Neural cell (in vitro differentiated cells): ENCODE results near the gene FOXK2. TPM values are rescaled to one million over a fixed set of nuclear protein-coding genes. Genes with fewer than 3 reads are reported as not detected.
"Not testable (repeated sequence)": the region's sequence is repeated elsewhere in the genome, so short reads cannot be mapped to it uniquely, and the experiment has no call there.

ENCODE experiments used
- H2AFZ ChIP-seq: fragments of 200-600, 300-800 bp; sonication (generic), shearing (Covaris generic); 2 replicates; pipeline ENCODE4 v1.6.0; 2014; ENCODE audit warnings: low read depth, mild to moderate bottlenecking, antibody characterized with exemption, low read length, moderate library complexity
- H3F3A ChIP-seq: fragments of 200-600 bp; shearing (Covaris generic); 2 replicates; pipeline ENCODE4 v1.6.1; 2016; ENCODE audit warnings: mild to moderate bottlenecking, moderate library complexity, mixed read lengths, antibody characterized with exemption, low read length; ENCODE audit not compliant: insufficient read depth, poor library complexity, severe bottlenecking
- H3K27ac ChIP-seq: fragments of 200-600, 300-800 bp; sonication (generic), shearing (Covaris generic); 2 replicates; pipeline ENCODE4 v1.5.1; 2014; ENCODE audit warnings: mild to moderate bottlenecking, low read length, moderate library complexity
- H3K27me3 ChIP-seq: fragments of 300-800, 200-600 bp; sonication (generic), shearing (Covaris generic); 2 replicates; pipeline ENCODE4 v1.6.0; 2014; ENCODE audit warnings: mild to moderate bottlenecking, low read depth, low read length, moderate library complexity; ENCODE audit not compliant: insufficient read depth
- H3K36me3 ChIP-seq: fragments of 300-800, 200-600 bp; sonication (generic), shearing (Covaris generic); 2 replicates; pipeline ENCODE4 v1.5.1; 2014; ENCODE audit warnings: mild to moderate bottlenecking, antibody characterized with exemption, low read length, moderate library complexity; ENCODE audit not compliant: insufficient read depth
- H3K4me2 ChIP-seq: fragments of 300-800, 200-600 bp; sonication (generic), shearing (Covaris generic); 2 replicates; pipeline ENCODE4 v1.6.0; 2014; ENCODE audit warnings: mild to moderate bottlenecking, low read length
- H3K4me3 ChIP-seq: fragments of 300-800, 200-600 bp; sonication (generic), shearing (Covaris generic); 2 replicates; pipeline ENCODE4 v1.5.1; 2014; ENCODE audit warnings: mild to moderate bottlenecking, low read length, moderate library complexity
- H3K79me2 ChIP-seq: fragments of 200-600 bp; shearing (Covaris generic); replicated peaks from 2 replicates; pipeline ENCODE4 v1.6.0; 2014; ENCODE audit warnings: mild to moderate bottlenecking, low read length, moderate library complexity; ENCODE audit not compliant: insufficient read depth
- H3K9ac ChIP-seq: fragments of 300-800, 200-600 bp; sonication (generic), shearing (Covaris generic); 2 replicates; pipeline ENCODE4 v1.6.1; 2016; ENCODE audit warnings: mild to moderate bottlenecking, low read length, mixed read lengths
- H3K9me2 ChIP-seq: fragments of 200-600 bp; shearing (Covaris generic); 2 replicates; pipeline ENCODE4 v1.6.1; 2016; ENCODE audit warnings: mild to moderate bottlenecking, low read length, mixed read lengths; ENCODE audit not compliant: insufficient read depth
- H3K9me3 ChIP-seq: fragments of 200-600, 300-800 bp; sonication (generic), shearing (Covaris generic); 2 replicates; pipeline ENCODE4 v1.6.1; 2016; ENCODE audit warnings: mild to moderate bottlenecking, mixed run types, low read length, moderate library complexity, mixed read lengths
- H4K20me1 ChIP-seq: fragments of 200-600 bp; shearing (Covaris generic); 2 replicates; pipeline ENCODE4 v1.6.1; 2016; ENCODE audit warnings: mild to moderate bottlenecking, mixed run types; ENCODE audit not compliant: insufficient read depth
- CTCF ChIP-seq: fragments of 450-650 bp; IDR thresholded peaks from 2 replicates; pipeline ENCODE4 v1.5.1; 2014; ENCODE audit warnings: antibody characterized with exemption, mild to moderate bottlenecking, moderate library complexity; ENCODE audit not compliant: poor library complexity, severe bottlenecking
- EP300 ChIP-seq: fragments of 450-650 bp; conservative IDR thresholded peaks from 2 replicates; pipeline ENCODE4 v1.6.1; 2014; ENCODE audit warnings: antibody characterized with exemption, mild to moderate bottlenecking, moderate library complexity; ENCODE audit not compliant: poor library complexity, severe bottlenecking
- EZH2 ChIP-seq: fragments of 200-600, 300-800 bp; shearing (Covaris generic), sonication (generic); IDR thresholded peaks from 2 replicates; pipeline ENCODE4 v1.6.1; 2014; ENCODE audit warnings: antibody characterized with exemption, low read length, borderline replicate concordance, mild to moderate bottlenecking; ENCODE audit not compliant: insufficient read depth, poor library complexity, severe bottlenecking
- MXI1 ChIP-seq: fragments of 450-650 bp; conservative IDR thresholded peaks from 2 replicates; pipeline ENCODE4 v1.6.1; 2014; ENCODE audit warnings: antibody characterized with exemption, mild to moderate bottlenecking; ENCODE audit not compliant: poor library complexity, severe bottlenecking
- POLR2AphosphoS5 ChIP-seq: IDR thresholded peaks from 2 replicates; pipeline ENCODE4 v1.6.1; 2012
- RAD21 ChIP-seq: fragments of 450-650 bp; conservative IDR thresholded peaks from 2 replicates; pipeline ENCODE4 v1.6.1; 2014; ENCODE audit warnings: antibody characterized with exemption, mild to moderate bottlenecking, moderate library complexity
- REST ChIP-seq: IDR thresholded peaks from 2 replicates; pipeline ENCODE4 v1.6.1; 2012; ENCODE audit warnings: borderline replicate concordance
- SMC3 ChIP-seq: fragments of 450-650 bp; conservative IDR thresholded peaks from 2 replicates; pipeline ENCODE4 v1.6.1; 2014; ENCODE audit warnings: antibody characterized with exemption, mild to moderate bottlenecking, moderate library complexity; ENCODE audit not compliant: poor library complexity
- TAF1 ChIP-seq: IDR thresholded peaks from 2 replicates; pipeline ENCODE4 v1.6.1; 2012; ENCODE audit warnings: low read depth
- polyA plus RNA-seq: library from polyadenylated mRNA; depleted of rRNA; stranded (reverse); fragments of >200 nt; gene quantifications from 2 replicates; pipeline ENCODE4 v1.2.3, GENCODE V29; 2014

Gene FOXK2
- polyA plus RNA-seq, 1 donor from 2014 or later = 24.4 TPM

- not testable (repeated sequence) for H3K4me2 ChIP-seq, H3K36me3 ChIP-seq, H3K9ac ChIP-seq, H3K27ac ChIP-seq, H3K9me3 ChIP-seq, H3K4me3 ChIP-seq, H2AFZ ChIP-seq, H3F3A ChIP-seq, H4K20me1 ChIP-seq, H3K27me3 ChIP-seq, H3K9me2 ChIP-seq
- peaks cover 55% of the 10 kb centered on the region for H3K79me2 ChIP-seq
Measured at GRCh38 chr17:82557510-82557909, 38.0 kb downstream of the FOXK2 start.

GRCh38 chr17:82559566-82560251 is 40.2 kb downstream of the FOXK2 start:
- H3K27ac ChIP-seq = no peak overlapping the region
- no peak overlapping the region for H3K9ac ChIP-seq
- no peaks in the 10 kb centered on the region for H3K27me3 ChIP-seq
- H3K79me2 ChIP-seq = peaks cover 52% of the 10 kb centered on the region
- no peaks in the 10 kb centered on the region for H3F3A ChIP-seq
- no peaks in the 10 kb centered on the region for H3K36me3 ChIP-seq
- no peaks in the 10 kb centered on the region for H4K20me1 ChIP-seq
- no peak overlapping the region for H2AFZ ChIP-seq
- no peak for TF ChIP-seq EP300
- TF ChIP-seq CTCF = no peak
- TF ChIP-seq RAD21 = no peak
- TF ChIP-seq TAF1 = no peak
- no peak for TF ChIP-seq REST
- no peak for TF ChIP-seq POLR2AphosphoS5
- TF ChIP-seq EZH2 = no peak
- TF ChIP-seq MXI1 = no peak
- TF ChIP-seq SMC3 = no peak
- H3K9me2 ChIP-seq = no peaks in the 10 kb centered on the region
- H3K9me3 ChIP-seq = no peaks in the 10 kb centered on the region
- no peak overlapping the region for H3K4me2 ChIP-seq
- no peak overlapping the region for H3K4me3 ChIP-seq

GRCh38 chr17:82560252-82560642 is 40.7 kb downstream of the FOXK2 start:
- no peak for TF ChIP-seq REST
- TF ChIP-seq EP300 = no peak
- TF ChIP-seq POLR2AphosphoS5 = no peak
- TF ChIP-seq TAF1 = no peak
- TF ChIP-seq EZH2 = no peak
- no peak for TF ChIP-seq CTCF
- no peak for TF ChIP-seq MXI1
- no peak for TF ChIP-seq SMC3
- no peak for TF ChIP-seq RAD21
- no peak overlapping the region for H3K9ac ChIP-seq

More at GRCh38 chr17:82560252-82560642, 40.7 kb downstream of the FOXK2 start:
- Histone ChIP-seq H3F3A (no peaks in the 10 kb centered on the region), H3K4me2 (no peak overlapping the region), H3K27me3 (no peaks in the 10 kb centered on the region), H3K36me3 (no peaks in the 10 kb centered on the region), H3K79me2 (peaks cover 47% of the 10 kb centered on the region), H3K9me3 (no peaks in the 10 kb centered on the region), H4K20me1 (no peaks in the 10 kb centered on the region), H3K4me3 (no peak overlapping the region), H3K27ac (no peak overlapping the region), H3K9me2 (no peaks in the 10 kb centered on the region), H2AFZ (no peak overlapping the region)
